ENCODE data around the gene ANKRD9.

- TF ChIP-seq CTCF (CRISPR knock-in tag; IDR thresholded peaks at IDR 0.05) = no peak
- no peak for TF ChIP-seq ZNF616 (CRISPR knock-in tag; IDR thresholded peaks at IDR 0.05; ENCODE audit: low read depth)
- no peak for TF ChIP-seq TGIF2 (CRISPR knock-in tag; IDR thresholded peaks at IDR 0.05)
- TF ChIP-seq ATF6 (CRISPR knock-in tag; conservative IDR thresholded peaks at IDR 0.05) = no peak
- TF ChIP-seq ZFP36L1 (CRISPR knock-in tag; IDR thresholded peaks at IDR 0.05) = no peak
- TF ChIP-seq TP53 (CRISPR knock-in tag; conservative IDR thresholded peaks at IDR 0.05) = no peak
- TF ChIP-seq POLR2A (IDR thresholded peaks at IDR 0.05; ENCODE audit: insufficient read depth in 1 of 2, low read depth in 2 of 2, low read length in 2 of 2) = no peak
- no peak for TF ChIP-seq CBFB (CRISPR knock-in tag; IDR thresholded peaks at IDR 0.05)
- TF ChIP-seq NFE2L1 (CRISPR knock-in tag; IDR thresholded peaks at IDR 0.05; ENCODE audit: borderline replicate concordance) = no peak
- no peak for TF ChIP-seq JUND (CRISPR knock-in tag; IDR thresholded peaks at IDR 0.05)
- TF ChIP-seq PATZ1 (CRISPR knock-in tag; IDR thresholded peaks at IDR 0.05) = no peak
- no peak for TF ChIP-seq ESRRA (CRISPR knock-in tag; IDR thresholded peaks at IDR 0.05; ENCODE audit: low read depth)
Measured at GRCh38 chr14:102469261-102469660, 40.3 kb downstream of the ANKRD9 start.
